ENCODE measurements around the gene ABITRAM.
"Not testable (repeated sequence)": the region's sequence is repeated elsewhere in the genome, so short reads cannot be mapped to it uniquely, and the experiment has no call there.

The ABITRAM gene

DNA sequence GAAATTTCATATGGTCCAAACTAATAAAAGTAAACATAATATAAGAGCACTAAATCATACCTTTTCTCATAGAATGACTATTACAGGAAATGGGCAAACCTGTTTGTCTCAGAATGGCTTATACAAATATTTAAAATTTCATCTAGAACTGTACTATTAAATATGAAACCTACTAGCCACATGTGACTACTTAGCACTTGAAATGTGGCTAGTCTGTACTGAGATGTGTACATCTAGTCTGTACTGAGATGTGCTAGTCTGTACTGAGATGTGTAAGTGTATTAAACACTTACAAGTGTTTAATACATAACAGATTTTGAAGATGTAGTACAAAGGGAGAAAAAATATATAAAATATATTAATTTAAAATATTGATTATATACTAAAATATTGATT is 22.4 kb downstream of the ABITRAM start:
- no peaks in the 10 kb centered on the region for H3K27me3 ChIP-seq (ENCODE audit: control insufficient read depth in 1 of 2, insufficient read depth in 2 of 2, low read length in 2 of 2)
- no peaks in the 10 kb centered on the region for H3K4me1 ChIP-seq (ENCODE audit: control insufficient read depth in 1 of 2, insufficient read depth in 2 of 2, low read length in 2 of 2)
- no peak overlapping the region for H3K9ac ChIP-seq (ENCODE audit: low read depth in 1 of 2, low read length in 2 of 2)
- H3K4me3 ChIP-seq (ENCODE audit: low read depth in 1 of 2, low read length in 2 of 2) = no peak overlapping the region
- no peaks in the 10 kb centered on the region for H3K36me3 ChIP-seq (ENCODE audit: control insufficient read depth in 1 of 2, insufficient read depth in 2 of 2, low read length in 2 of 2)
- no peak overlapping the region for H3K27ac ChIP-seq (ENCODE audit: low read depth, low read length)
- H3K9me3 ChIP-seq (ENCODE audit: control insufficient read depth in 1 of 2, low read length in 2 of 2) = no peaks in the 10 kb centered on the region

DNA sequence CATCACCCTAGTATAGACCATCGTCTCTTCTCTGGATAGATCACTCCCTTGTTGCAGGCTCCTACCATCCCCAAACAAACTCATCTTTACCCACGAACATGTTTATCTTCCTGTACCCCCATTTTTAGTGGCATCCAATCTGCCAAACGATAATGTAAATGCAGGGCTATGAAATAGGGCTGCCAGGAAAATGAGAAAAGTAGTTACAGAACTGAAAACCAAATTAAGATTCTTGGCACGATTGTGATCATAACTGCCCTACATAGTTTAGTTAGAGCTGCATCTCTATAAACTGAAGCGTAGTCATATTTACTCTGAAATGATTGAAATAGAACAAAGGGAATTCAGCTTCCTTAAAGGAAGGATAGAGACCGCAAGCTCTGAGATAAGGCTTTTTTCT is 26.1 kb downstream of the ABITRAM start:
- H3K9me3 ChIP-seq (ENCODE audit: control insufficient read depth in 1 of 2, low read length in 2 of 2) = no peaks in the 10 kb centered on the region
- no peak overlapping the region for H3K27ac ChIP-seq (ENCODE audit: low read depth, low read length)
- no peak overlapping the region for H3K9ac ChIP-seq (ENCODE audit: low read depth in 1 of 2, low read length in 2 of 2)
- no peaks in the 10 kb centered on the region for H3K27me3 ChIP-seq (ENCODE audit: control insufficient read depth in 1 of 2, insufficient read depth in 2 of 2, low read length in 2 of 2)
- H3K4me1 ChIP-seq (ENCODE audit: control insufficient read depth in 1 of 2, insufficient read depth in 2 of 2, low read length in 2 of 2) = no peaks in the 10 kb centered on the region
- no peaks in the 10 kb centered on the region for H3K36me3 ChIP-seq (ENCODE audit: control insufficient read depth in 1 of 2, insufficient read depth in 2 of 2, low read length in 2 of 2)
- no peak overlapping the region for H3K4me3 ChIP-seq (ENCODE audit: low read depth in 1 of 2, low read length in 2 of 2)

DNA sequence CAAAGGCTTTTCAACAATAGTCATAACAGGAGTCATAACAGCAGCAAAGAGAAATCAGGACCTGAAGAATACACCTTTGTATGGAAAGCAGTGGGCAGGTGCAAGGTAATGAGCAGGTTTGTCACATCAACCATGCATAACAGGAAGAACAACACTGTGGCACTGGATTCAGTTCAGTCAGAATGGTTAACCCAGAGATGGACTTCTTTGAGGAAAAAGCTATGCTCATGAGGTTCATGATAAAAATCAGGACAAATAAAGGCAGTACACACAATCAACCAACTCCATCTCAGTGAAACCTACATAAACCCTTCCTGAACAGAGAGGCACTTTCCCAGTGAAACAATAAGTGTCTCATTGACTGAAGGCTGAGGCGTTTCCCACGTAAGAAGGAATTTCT is 27.0 kb downstream of the ABITRAM start:
- H3K4me1 ChIP-seq (ENCODE audit: control insufficient read depth in 1 of 2, insufficient read depth in 2 of 2, low read length in 2 of 2) = no peaks in the 10 kb centered on the region
- H3K9me3 ChIP-seq (ENCODE audit: control insufficient read depth in 1 of 2, low read length in 2 of 2) = no peaks in the 10 kb centered on the region
- no peak overlapping the region for H3K27ac ChIP-seq (ENCODE audit: low read depth, low read length)
- no peaks in the 10 kb centered on the region for H3K36me3 ChIP-seq (ENCODE audit: control insufficient read depth in 1 of 2, insufficient read depth in 2 of 2, low read length in 2 of 2)
- no peaks in the 10 kb centered on the region for H3K27me3 ChIP-seq (ENCODE audit: control insufficient read depth in 1 of 2, insufficient read depth in 2 of 2, low read length in 2 of 2)
- no peak overlapping the region for H3K9ac ChIP-seq (ENCODE audit: low read depth in 1 of 2, low read length in 2 of 2)
- no peak overlapping the region for H3K4me3 ChIP-seq (ENCODE audit: low read depth in 1 of 2, low read length in 2 of 2)

DNA sequence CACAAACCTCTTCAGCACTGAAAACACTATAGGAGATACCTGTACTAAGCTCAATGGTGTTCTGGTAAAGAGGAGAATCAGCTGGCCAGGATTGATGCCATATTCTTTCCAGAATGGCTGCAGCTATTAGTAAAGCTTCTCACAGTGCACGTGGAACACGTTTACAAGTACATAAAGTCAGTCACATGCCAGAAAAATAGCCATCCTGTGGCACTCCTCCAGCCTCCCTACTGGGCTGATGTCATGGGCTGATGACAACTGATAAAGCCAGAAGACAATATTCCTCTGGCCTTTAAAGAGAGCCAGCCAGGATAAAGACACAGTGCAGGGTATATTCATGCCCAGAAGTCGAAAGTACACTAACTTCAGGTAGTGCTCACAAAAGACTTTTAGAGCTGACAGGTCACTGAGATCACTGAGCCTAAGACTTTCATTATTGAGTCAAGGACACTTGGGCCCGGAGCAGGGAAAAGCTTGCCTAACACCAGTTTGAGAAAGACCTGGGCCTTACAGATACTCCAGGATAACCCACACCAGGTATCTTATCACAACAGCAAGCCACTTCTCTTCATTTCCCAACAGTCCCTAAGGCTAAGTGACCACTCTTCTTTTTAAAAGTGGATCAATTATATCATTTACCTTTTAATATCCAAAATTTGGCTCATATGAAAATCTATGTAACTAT is 29.4 kb downstream of the ABITRAM start:
- H3K9me3 ChIP-seq (ENCODE audit: control insufficient read depth in 1 of 2, low read length in 2 of 2) = no peaks in the 10 kb centered on the region
- no peak overlapping the region for H3K4me3 ChIP-seq (ENCODE audit: low read depth in 1 of 2, low read length in 2 of 2)
- no peaks in the 10 kb centered on the region for H3K4me1 ChIP-seq (ENCODE audit: control insufficient read depth in 1 of 2, insufficient read depth in 2 of 2, low read length in 2 of 2)
- H3K36me3 ChIP-seq (ENCODE audit: control insufficient read depth in 1 of 2, insufficient read depth in 2 of 2, low read length in 2 of 2) = no peaks in the 10 kb centered on the region
- no peaks in the 10 kb centered on the region for H3K27me3 ChIP-seq (ENCODE audit: control insufficient read depth in 1 of 2, insufficient read depth in 2 of 2, low read length in 2 of 2)
- H3K27ac ChIP-seq (ENCODE audit: low read depth, low read length) = no peak overlapping the region
- H3K9ac ChIP-seq (ENCODE audit: low read depth in 1 of 2, low read length in 2 of 2) = no peak overlapping the region

DNA sequence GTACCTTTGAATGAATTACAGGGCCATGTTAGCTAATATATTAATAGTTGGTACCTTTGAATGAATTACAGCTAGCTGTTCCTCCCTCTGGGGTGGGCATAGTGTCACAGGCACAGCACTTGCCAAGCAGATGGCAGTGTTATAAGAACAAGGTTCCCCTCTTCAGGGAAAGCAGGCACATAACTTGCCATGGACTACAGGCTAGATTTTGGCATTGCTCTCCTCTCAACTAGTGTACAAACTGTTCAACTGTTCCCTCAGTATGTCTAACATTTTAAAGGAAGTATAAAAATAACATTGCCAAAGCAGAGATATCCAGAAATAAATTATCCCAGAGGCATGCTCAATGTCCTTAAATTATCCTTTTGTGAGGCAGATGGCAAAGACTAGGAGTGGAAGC is 33.7 kb downstream of the ABITRAM start:
- Histone ChIP-seq H3K27ac (ENCODE audit: low read depth, low read length) (no peak overlapping the region), H3K4me1 (ENCODE audit: control insufficient read depth in 1 of 2, insufficient read depth in 2 of 2, low read length in 2 of 2) (no peaks in the 10 kb centered on the region), H3K36me3 (ENCODE audit: control insufficient read depth in 1 of 2, insufficient read depth in 2 of 2, low read length in 2 of 2) (no peaks in the 10 kb centered on the region), H3K4me3 (ENCODE audit: low read depth in 1 of 2, low read length in 2 of 2) (no peak overlapping the region), H3K27me3 (ENCODE audit: control insufficient read depth in 1 of 2, insufficient read depth in 2 of 2, low read length in 2 of 2) (no peaks in the 10 kb centered on the region), H3K9me3 (ENCODE audit: control insufficient read depth in 1 of 2, low read length in 2 of 2) (peaks cover 0 to 2% of the 10 kb centered on the region in 2 donors), H3K9ac (ENCODE audit: low read depth in 1 of 2, low read length in 2 of 2) (no peak overlapping the region)

DNA sequence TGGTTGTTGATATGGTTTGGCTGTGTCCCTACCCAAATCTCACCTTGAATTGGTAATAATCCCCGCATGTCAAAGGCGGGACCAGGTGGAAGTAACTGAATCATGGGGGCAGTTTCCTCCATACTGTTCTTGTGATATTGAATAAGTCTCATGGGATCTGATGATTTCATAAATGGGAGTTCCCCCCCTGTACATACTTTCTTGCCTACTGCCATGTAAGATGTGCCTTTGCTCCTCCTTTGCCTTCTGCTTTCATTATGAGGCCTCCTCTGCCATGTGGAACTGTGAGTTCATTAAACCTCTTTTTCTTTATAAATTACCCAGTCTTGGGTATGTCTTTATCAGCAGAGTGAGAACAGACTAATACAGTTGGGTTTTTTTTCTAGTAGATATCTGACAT is 37.2 kb downstream of the ABITRAM start:
- not testable (repeated sequence) for H3K9me3 ChIP-seq (ENCODE audit: control insufficient read depth in 1 of 2, low read length in 2 of 2)

DNA sequence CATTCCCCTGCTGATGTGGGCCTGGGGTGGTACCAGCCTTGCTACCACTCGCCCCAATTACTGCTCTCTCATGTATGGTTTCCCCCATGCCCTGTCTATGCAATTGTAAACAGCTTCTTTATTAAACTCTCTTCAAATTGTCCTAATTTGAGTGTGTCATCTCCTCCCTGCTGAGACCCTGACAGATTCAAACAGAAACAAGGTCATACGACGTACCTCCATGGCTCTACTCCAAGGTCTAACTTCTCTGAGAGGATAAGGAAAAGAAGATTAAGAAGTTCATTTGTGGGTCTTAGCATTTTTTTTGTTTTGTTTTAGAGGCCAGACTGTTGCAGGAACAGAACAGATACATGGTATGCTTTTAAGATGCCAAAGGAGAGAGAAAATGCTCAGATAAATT is 38.0 kb downstream of the ABITRAM start:
- Histone ChIP-seq H3K27me3 (ENCODE audit: control insufficient read depth in 1 of 2, insufficient read depth in 2 of 2, low read length in 2 of 2) (no peaks in the 10 kb centered on the region), H3K4me3 (ENCODE audit: low read depth in 1 of 2, low read length in 2 of 2) (no peak overlapping the region), H3K9me3 (ENCODE audit: control insufficient read depth in 1 of 2, low read length in 2 of 2) (peaks cover 0 to 2% of the 10 kb centered on the region in 2 donors), H3K27ac (ENCODE audit: low read depth, low read length) (no peak overlapping the region), H3K9ac (ENCODE audit: low read depth in 1 of 2, low read length in 2 of 2) (no peak overlapping the region), H3K36me3 (ENCODE audit: control insufficient read depth in 1 of 2, insufficient read depth in 2 of 2, low read length in 2 of 2) (no peaks in the 10 kb centered on the region), H3K4me1 (ENCODE audit: control insufficient read depth in 1 of 2, insufficient read depth in 2 of 2, low read length in 2 of 2) (no peaks in the 10 kb centered on the region)

More for the DNA sequence above, 37.2 kb downstream of the ABITRAM start:
- not testable (repeated sequence) for H3K4me3 ChIP-seq (ENCODE audit: low read depth in 1 of 2, low read length in 2 of 2); H3K4me1 ChIP-seq (ENCODE audit: control insufficient read depth in 1 of 2, insufficient read depth in 2 of 2, low read length in 2 of 2); H3K27ac ChIP-seq (ENCODE audit: low read depth, low read length); H3K9ac ChIP-seq (ENCODE audit: low read depth in 1 of 2, low read length in 2 of 2); H3K27me3 ChIP-seq (ENCODE audit: control insufficient read depth in 1 of 2, insufficient read depth in 2 of 2, low read length in 2 of 2); H3K36me3 ChIP-seq (ENCODE audit: control insufficient read depth in 1 of 2, insufficient read depth in 2 of 2, low read length in 2 of 2)

DNA sequence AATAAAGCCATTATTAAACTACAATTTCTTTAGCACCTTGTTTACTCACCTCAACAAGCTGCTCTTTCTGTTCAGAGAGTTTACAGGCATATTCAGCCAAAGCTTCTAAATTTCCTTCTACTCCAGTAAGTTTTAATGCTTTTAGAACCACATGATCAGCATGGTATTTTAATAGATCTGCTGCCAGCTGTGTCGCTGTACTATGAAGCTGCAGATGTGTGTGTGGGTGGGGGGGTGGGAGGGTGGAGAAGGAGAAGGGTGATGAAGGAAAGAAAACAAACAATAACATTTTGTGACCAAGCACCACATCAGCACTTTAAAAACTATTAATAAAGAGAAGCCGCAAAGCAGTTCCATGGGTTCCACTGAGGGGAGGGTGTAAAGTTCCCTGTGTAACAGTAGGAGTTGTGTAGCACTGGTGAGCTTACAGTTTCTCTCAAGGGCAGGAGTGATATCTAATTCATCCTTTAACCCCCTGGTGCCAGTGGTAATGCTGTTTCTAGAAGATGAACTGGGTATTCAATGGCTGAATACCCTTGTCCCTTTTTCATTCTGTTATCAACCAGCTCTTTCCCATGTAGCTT is 38.5 kb downstream of the ABITRAM start:
- H3K9ac ChIP-seq (ENCODE audit: low read depth in 1 of 2, low read length in 2 of 2) = no peak overlapping the region
- no peaks in the 10 kb centered on the region for H3K4me1 ChIP-seq (ENCODE audit: control insufficient read depth in 1 of 2, insufficient read depth in 2 of 2, low read length in 2 of 2)
- no peak overlapping the region for H3K27ac ChIP-seq (ENCODE audit: low read depth, low read length)
- no peaks in the 10 kb centered on the region for H3K27me3 ChIP-seq (ENCODE audit: control insufficient read depth in 1 of 2, insufficient read depth in 2 of 2, low read length in 2 of 2)
- no peaks in the 10 kb centered on the region for H3K36me3 ChIP-seq (ENCODE audit: control insufficient read depth in 1 of 2, insufficient read depth in 2 of 2, low read length in 2 of 2)
- no peak overlapping the region for H3K4me3 ChIP-seq (ENCODE audit: low read depth in 1 of 2, low read length in 2 of 2)
- peaks cover 0 to 2% of the 10 kb centered on the region in 2 donors for H3K9me3 ChIP-seq (ENCODE audit: control insufficient read depth in 1 of 2, low read length in 2 of 2)

DNA sequence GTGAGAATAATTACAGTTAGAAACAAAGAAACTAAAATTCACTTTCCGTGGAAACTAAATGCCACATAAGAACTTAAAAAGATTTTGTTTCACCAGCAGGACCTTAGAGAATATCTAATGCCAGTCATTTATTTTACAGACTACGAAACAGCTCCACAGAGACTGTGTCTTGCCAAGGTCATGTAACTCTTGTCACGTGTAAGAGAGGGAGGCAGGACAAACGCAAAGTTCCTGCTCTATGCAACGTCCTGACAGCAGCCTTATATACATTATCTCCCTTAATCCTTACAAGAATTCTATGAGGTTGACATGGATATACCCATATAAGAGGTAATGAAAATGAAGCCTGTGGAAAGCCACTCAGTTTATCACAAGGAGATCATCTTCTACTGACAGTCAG is 39.7 kb downstream of the ABITRAM start:
- Histone ChIP-seq H3K27me3 (ENCODE audit: control insufficient read depth in 1 of 2, insufficient read depth in 2 of 2, low read length in 2 of 2) (no peaks in the 10 kb centered on the region), H3K4me1 (ENCODE audit: control insufficient read depth in 1 of 2, insufficient read depth in 2 of 2, low read length in 2 of 2) (no peaks in the 10 kb centered on the region), H3K9me3 (ENCODE audit: control insufficient read depth in 1 of 2, low read length in 2 of 2) (peaks cover 0 to 2% of the 10 kb centered on the region in 2 donors), H3K9ac (ENCODE audit: low read depth in 1 of 2, low read length in 2 of 2) (no peak overlapping the region), H3K27ac (ENCODE audit: low read depth, low read length) (no peak overlapping the region), H3K4me3 (ENCODE audit: low read depth in 1 of 2, low read length in 2 of 2) (no peak overlapping the region), H3K36me3 (ENCODE audit: control insufficient read depth in 1 of 2, insufficient read depth in 2 of 2, low read length in 2 of 2) (peaks cover 0 to 4% of the 10 kb centered on the region in 2 donors)

DNA sequence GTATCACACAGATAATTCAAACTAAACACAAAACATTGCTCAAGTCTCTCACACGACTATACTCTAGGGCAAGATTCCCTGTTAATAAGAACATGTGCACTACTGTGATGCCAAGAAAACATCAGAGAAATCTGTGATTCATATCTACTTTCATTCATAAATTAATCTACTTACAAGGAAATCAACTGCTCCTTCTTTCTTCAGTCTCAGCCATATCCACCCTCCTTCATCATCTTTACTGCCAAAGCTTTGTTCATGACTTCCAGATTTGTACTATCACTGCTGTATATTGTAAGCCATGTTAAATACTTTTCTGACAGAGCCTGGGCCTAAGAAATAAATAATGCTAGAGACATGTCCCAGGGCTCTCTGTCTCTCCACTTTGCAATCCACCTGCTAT is 44.0 kb downstream of the ABITRAM start:
- Histone ChIP-seq H3K27me3 (ENCODE audit: control insufficient read depth in 1 of 2, insufficient read depth in 2 of 2, low read length in 2 of 2) (no peaks in the 10 kb centered on the region), H3K4me3 (ENCODE audit: low read depth in 1 of 2, low read length in 2 of 2) (no peak overlapping the region), H3K4me1 (ENCODE audit: control insufficient read depth in 1 of 2, insufficient read depth in 2 of 2, low read length in 2 of 2) (no peaks in the 10 kb centered on the region), H3K36me3 (ENCODE audit: control insufficient read depth in 1 of 2, insufficient read depth in 2 of 2, low read length in 2 of 2) (peaks cover 3 to 4% of the 10 kb centered on the region in 2 donors), H3K27ac (ENCODE audit: low read depth, low read length) (no peak overlapping the region), H3K9me3 (ENCODE audit: control insufficient read depth in 1 of 2, low read length in 2 of 2) (no peaks in the 10 kb centered on the region), H3K9ac (ENCODE audit: low read depth in 1 of 2, low read length in 2 of 2) (no peak overlapping the region)
